ENCODE data around the gene TNS1.
"Not testable (repeated sequence)": the region's sequence is repeated elsewhere in the genome, so short reads cannot be mapped to it uniquely, and the experiment has no call there.

The TNS1 gene

GRCh38 chr2:218029366-218030360 lies 26.9 kb upstream of the TNS1 start:
- DNase-seq, result peak; percentile 22

DNA sequence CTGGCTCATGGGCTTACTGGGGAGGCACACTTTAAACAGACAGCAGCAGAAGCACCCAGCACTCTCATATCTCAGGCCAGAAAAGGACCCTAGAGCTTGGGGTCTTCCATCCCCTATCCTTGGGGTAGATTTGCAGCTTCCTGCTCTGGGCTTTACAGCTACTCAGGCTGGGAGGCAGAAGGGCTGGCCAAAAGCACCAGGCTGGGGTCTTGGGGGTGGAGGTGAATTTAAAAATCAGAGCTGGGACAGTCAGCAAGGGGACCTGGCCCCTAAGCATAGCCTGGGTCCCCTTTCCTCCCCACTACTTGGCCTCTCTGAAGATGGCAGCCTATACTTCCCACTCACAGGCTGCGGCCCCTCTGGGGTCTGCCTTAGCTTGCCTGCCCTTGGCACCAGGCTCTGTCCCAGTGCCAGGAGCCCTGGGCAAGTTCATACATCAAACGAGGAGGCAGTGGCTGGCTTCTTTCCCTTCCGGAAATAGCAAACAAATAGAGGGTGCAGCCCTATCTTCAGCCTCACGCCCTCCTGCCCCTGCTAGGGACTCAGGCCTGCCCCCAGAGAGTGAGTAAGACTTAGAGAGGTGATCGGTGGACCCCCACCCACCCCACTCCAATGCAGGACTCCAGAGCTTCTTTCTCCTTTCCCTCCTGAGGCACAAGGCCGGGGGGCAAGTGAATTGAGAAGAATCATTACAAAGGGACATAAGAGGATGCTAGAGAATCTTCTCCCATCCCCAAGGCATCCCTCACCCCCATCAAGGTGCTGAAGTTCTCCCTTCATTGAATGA lies 26.0 kb upstream of the TNS1 start:
- DNase-seq, result peak; percentile 30

DNA sequence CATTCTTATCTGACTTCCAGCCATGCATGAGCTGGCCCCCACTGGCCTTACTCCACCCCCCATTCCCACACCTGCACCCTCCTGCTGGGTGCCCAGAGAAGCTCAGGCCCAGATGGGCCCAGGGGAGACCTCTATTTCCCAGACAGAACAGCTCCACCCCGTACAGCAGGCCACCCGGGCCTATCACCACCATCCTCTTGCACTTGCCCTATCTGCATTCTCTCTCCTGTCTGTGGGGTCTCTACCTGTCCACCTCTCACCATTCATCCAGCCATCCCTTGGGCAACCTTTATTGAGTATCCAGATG lies 25.3 kb upstream of the TNS1 start:
- DNase-seq, result peak; percentile 20

GRCh38 chr2:218027426-218028188 lies 24.8 kb upstream of the TNS1 start:
- peak; percentile 25 for DNase-seq

GRCh38 chr2:218026676-218027425 lies 24.1 kb upstream of the TNS1 start:
- peak; percentile 36 for DNase-seq

GRCh38 chr2:218026244-218026643 lies 23.4 kb upstream of the TNS1 start:
- DNase-seq, result peak; percentile 28

DNA sequence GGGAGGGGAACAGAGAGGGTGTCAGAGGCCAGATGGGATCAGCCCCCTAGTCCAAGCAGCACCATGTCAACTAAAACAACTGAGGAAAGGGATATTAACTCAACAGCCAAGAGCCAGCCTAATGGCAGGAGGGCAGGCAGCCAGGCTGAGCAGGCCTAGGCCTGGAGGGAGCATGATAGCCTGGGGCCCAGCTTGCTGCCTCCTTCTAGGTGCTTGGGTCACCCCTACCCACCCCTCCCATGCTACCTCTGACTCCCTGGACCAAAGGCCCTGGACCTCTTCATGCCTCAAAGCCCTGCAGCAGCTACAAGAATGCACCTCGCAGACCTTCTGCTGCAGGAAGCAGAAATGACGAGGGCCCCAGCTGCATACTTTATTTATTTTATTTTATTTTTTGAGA lies 22.1 kb upstream of the TNS1 start:
- peak; percentile 39 for DNase-seq

- DNase-seq, result no peak
Observed at GRCh38 chr2:218024336-218024735, 21.5 kb upstream of the TNS1 start.

DNA sequence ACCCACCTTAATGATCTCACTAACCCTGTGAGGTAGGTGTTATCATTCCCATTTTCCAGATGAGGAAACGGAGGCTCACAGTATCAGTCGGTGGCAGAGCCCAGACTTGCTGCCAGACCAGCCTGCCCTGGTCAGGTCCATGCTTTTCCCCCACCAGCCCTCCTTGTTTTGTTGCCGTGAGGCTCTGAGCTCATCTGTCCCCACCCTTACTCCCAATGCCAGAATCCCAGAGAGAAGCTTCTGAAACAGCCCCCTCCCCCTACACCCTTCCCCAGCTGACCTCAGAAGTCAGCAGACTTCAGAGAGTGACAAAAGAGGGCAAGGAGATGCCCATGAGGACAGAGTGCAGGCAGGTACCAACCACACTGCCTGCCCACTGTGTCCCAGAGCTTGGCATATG lies 20.8 kb upstream of the TNS1 start:
- DNase-seq, result peak; percentile 22

- DNase-seq, result no peak
Observed at GRCh38 chr2:218022851-218023530, 20.2 kb upstream of the TNS1 start.

- DNase-seq, result no peak
Observed at GRCh38 chr2:218022131-218022850, 19.5 kb upstream of the TNS1 start.

DNA sequence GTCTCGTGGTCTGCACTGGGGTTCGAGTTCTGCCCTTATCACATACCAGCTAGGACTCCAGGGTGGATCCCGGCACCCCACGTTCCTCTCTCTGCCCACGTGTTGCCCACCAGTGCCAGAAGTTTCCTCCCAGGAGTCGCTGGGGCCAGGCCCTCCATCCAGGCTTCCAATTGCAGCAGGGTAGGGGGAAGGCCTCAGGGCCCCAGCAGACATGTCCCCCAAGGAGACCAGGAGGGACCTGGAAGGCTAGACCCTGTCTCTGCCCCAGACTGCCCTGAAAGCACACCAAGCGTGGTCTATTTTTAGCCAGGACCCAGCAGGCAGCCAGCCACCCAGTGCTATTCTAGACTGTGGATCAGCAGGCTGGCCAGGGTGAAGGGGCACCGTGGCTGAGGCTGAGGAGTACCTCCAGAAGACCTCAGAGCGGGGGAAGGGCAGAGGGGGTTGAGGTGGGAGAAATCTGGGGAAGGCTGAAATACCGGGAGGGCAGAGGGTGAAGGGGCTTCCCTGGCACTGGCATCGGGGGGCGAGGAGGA lies 18.8 kb upstream of the TNS1 start:
- no peak for DNase-seq

DNA sequence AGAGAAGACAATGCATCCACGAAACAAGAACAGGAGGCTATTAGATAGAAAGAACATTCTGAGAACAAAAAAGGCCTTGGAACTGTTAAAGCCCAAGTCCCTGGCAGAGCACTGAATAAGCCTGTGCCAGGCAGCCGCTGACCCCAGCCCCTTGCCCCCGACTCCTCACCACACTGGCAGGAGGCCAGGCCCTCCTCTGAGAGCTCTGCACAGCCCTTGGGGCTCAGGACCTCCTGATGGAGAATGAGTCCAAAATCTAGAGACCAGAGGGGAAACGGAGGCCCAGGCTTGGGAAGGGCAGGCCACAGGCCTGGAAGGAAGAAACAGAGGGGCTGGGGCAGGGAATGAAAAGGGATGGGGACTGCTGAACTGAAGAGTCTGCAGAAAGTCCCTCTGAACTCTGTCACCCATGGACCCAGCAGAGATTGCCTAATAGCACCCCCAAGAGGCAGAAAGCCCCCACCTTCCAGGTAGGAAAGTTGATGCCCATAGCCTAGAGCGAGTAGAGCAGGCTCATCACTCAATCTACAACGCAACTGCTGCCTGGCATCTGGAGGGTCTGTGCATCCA lies 18.3 kb upstream of the TNS1 start:
- no peak for DNase-seq

GRCh38 chr2:218020281-218020680 lies 17.5 kb upstream of the TNS1 start:
- no peak for DNase-seq

DNA sequence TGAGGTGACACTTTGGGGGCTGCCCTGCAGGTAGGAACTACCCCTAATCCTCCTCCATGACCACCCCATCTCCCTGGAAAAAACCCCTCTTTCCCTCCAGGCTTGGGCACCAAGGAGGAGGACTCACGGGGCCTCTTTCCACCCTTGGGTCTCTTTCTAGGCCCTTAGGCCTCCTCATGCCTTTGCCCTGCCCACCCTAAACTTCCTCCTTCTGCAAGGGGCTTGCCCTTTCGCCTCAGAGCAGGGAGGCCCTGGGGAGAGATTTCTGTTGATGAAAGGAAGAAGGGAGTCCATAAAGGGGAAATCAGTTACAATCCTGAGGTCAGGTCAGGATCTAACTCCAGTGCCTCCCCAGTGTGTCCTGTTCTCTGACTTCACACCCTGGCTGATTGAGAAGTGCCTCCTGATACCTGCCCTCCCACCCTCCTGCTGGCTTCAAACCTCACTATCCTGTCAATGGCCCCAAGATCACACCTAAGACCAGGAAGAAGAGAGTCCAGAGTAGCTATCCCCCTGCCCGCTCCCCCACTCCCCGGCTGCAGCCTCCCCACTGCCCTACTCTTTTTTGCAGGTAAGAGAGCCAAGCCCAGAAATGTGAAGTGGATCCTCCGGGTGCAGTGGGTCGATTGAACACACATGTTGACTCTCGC lies 16.7 kb upstream of the TNS1 start:
- DNase-seq, result no peak

GRCh38 chr2:218018842-218019125 lies 16.0 kb upstream of the TNS1 start:
- DNase-seq, result not testable (repeated sequence)

DNA sequence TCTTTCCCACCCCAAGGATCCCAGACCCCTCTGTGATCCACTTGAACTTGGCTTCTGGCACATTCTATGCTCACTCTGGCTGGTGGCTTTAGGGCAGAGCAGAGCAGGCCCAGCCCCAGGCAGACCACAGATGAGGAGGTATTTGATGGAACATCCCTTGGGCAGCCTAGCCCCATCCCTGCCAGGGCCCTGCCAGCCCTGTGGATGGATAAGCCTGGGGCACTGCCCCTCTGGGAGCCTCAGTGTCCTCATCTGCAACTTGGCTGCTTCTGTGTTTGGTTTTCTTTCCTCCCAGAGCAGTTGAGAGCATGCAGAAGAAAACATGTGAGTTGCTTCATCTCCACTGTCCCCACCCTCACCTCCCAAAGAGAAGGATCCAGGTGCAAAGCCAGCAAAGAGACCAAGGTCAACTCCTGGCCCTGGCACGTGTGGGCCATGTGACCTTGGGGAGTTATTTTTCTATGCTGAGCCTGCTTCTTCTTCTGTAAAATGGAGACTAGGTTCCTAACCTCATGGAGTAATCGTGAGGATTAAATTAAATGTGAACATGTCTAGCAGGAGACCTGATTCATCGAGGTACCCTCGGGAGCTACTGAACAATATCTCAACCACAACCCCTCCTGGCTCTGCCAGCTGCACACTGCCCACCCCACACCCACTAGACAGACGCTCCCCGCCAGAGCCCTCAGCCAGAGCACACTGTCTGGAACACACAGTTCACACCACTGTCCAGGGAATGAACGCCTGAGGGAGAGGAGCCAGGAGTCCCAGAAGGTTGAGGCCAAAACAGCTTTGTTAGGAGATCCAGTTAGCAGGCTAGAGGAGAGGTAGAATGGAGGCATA lies 14.6 kb upstream of the TNS1 start:
- no peak for DNase-seq

DNA sequence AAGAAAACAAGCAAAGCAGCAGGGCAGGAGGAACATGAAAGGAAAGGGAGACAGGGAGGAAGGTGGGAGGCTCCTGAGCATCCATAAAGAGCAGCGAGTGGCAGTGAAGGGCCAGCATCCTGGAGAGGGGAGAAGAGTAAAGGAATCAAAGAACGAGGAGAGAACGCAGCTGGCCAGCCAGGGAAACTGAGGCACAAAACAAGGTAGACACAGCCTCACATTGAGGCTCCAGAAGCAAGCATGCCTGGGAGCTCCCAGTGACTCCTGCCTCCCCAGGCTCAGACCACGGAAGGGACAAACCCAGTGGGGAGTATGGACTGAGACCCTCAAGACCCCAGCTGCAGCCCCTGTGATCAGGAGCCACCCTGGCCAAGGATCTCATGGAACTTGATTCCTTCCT lies 14.0 kb upstream of the TNS1 start:
- no peak for DNase-seq

Data from activated CD8-positive, alpha-beta memory T cell treated with anti-CD3 and anti-CD28 coated beads, Interleukin-2, amount 50 U/mL, for 48 hours (primary cell).